DOHH2 (cell line): Measurements from ENCODE around the gene HEG1.

Experiments
- H3F3A ChIP-seq: fragments of 200-600 bp; sonication (generic), shearing (Covaris generic); 2 replicates; pipeline ENCODE4 v1.6.0; 2016; ENCODE audit warnings: antibody characterized with exemption, mild to moderate bottlenecking; ENCODE audit not compliant: control insufficient read depth, insufficient read depth
- H3K27ac ChIP-seq: fragments of 200-600 bp; sonication (generic); 2 replicates; pipeline ENCODE4 v1.5.1; 2014; ENCODE audit warnings: low read depth, mild to moderate bottlenecking, low read length, moderate library complexity
- H3K27me3 ChIP-seq: fragments of 200-600 bp; sonication (generic); 2 replicates; pipeline ENCODE4 v1.6.1; 2014; ENCODE audit warnings: mild to moderate bottlenecking, low read length, mixed read lengths; ENCODE audit not compliant: control insufficient read depth
- H3K36me3 ChIP-seq: fragments of 200-600 bp; sonication (generic); 2 replicates; pipeline ENCODE4 v1.6.1; 2014; ENCODE audit warnings: mild to moderate bottlenecking, low read length, moderate library complexity, mixed read lengths; ENCODE audit not compliant: control insufficient read depth
- H3K4me1 ChIP-seq: fragments of 200-600 bp; sonication (generic); 2 replicates; pipeline ENCODE4 v1.6.1; 2014; ENCODE audit warnings: mild to moderate bottlenecking, low read length, mixed read lengths; ENCODE audit not compliant: control insufficient read depth
- H3K4me2 ChIP-seq: fragments of 200-600 bp; sonication (generic); 2 replicates; pipeline ENCODE4 v1.6.0; 2014; ENCODE audit warnings: mild to moderate bottlenecking, low read length, moderate library complexity
- H3K4me3 ChIP-seq: fragments of 200-600 bp; sonication (generic); 2 replicates; pipeline ENCODE4 v1.5.1; 2014; ENCODE audit warnings: mild to moderate bottlenecking, low read length, mixed read lengths
- H3K79me2 ChIP-seq: fragments of 200-600 bp; sonication (generic); 2 replicates; pipeline ENCODE4 v1.6.1; 2014; ENCODE audit warnings: mild to moderate bottlenecking, low read length, mixed read lengths; ENCODE audit not compliant: control insufficient read depth
- H3K9me2 ChIP-seq: fragments of 200-600 bp; sonication (generic); replicated peaks from 2 replicates; pipeline ENCODE4 v1.6.1; 2014; ENCODE audit warnings: mild to moderate bottlenecking, low read length, mixed read lengths; ENCODE audit not compliant: control insufficient read depth
- H3K9me3 ChIP-seq: fragments of 200-600 bp; sonication (generic); 2 replicates; pipeline ENCODE4 v1.6.1; 2014; ENCODE audit warnings: antibody characterized with exemption, low read length, mixed read lengths; ENCODE audit not compliant: control insufficient read depth, insufficient read depth
- H4K20me1 ChIP-seq: fragments of 200-600 bp; sonication (generic); 2 replicates; pipeline ENCODE4 v1.6.0; 2014; ENCODE audit warnings: low read depth, mild to moderate bottlenecking, antibody characterized with exemption, low read length, moderate library complexity; ENCODE audit not compliant: control insufficient read depth, insufficient read depth
- EZH2phosphoT487 ChIP-seq: fragments of 200-600 bp; sonication (generic); IDR thresholded peaks from 2 replicates; pipeline ENCODE4 v1.6.1; 2017; ENCODE audit warnings: borderline replicate concordance, mild to moderate bottlenecking, antibody characterized with exemption, low read length, moderate library complexity, mixed read lengths
- TF ChIP-seq, protein P1 (sequence below): fragments of 200-600 bp; sonication (generic); IDR thresholded peaks from one replicate; pipeline ENCODE4 v1.5.1; 2014; ENCODE audit warnings: antibody characterized with exemption, mild to moderate bottlenecking, low read depth, low read length; ENCODE audit not compliant: poor library complexity, severe bottlenecking

The HEG1 gene

DNA sequence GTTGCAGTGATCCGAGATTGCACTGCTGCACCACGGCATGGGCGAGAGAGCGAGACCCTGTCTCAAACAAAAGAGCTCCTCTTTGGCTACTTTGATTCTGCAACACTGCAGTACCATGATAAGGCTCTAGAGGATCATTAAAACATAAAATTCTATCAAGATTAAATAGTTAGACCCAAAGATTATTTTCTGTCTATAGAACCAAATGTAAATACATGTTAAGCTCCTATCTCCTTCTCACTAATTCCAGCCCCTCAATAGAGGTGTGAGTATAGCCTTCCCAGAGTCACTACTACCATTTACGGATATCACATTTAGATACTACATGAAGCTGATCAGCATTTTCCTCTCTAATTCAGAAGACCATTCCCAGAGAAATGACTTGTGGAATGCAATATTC is 116.9 kb downstream of the HEG1 start:
- H3K27me3 ChIP-seq = no peaks in the 10 kb centered on the region; the same call in 1 of the 2 replicates
- H3F3A ChIP-seq = no peaks in the 10 kb centered on the region
- H3K4me1 ChIP-seq = no peaks in the 10 kb centered on the region
- no peaks in the 10 kb centered on the region for H3K36me3 ChIP-seq
- no peaks in the 10 kb centered on the region for H3K79me2 ChIP-seq
- no peak for TF ChIP-seq EZH2phosphoT487
- TF ChIP-seq, protein P1, sequence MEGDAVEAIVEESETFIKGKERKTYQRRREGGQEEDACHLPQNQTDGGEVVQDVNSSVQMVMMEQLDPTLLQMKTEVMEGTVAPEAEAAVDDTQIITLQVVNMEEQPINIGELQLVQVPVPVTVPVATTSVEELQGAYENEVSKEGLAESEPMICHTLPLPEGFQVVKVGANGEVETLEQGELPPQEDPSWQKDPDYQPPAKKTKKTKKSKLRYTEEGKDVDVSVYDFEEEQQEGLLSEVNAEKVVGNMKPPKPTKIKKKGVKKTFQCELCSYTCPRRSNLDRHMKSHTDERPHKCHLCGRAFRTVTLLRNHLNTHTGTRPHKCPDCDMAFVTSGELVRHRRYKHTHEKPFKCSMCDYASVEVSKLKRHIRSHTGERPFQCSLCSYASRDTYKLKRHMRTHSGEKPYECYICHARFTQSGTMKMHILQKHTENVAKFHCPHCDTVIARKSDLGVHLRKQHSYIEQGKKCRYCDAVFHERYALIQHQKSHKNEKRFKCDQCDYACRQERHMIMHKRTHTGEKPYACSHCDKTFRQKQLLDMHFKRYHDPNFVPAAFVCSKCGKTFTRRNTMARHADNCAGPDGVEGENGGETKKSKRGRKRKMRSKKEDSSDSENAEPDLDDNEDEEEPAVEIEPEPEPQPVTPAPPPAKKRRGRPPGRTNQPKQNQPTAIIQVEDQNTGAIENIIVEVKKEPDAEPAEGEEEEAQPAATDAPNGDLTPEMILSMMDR = no peak
- no peaks in the 10 kb centered on the region for H3K9me3 ChIP-seq
- H3K9me2 ChIP-seq = no peaks in the 10 kb centered on the region
- no peak overlapping the region for H3K27ac ChIP-seq
- no peaks in the 10 kb centered on the region for H4K20me1 ChIP-seq
- no peak overlapping the region for H3K4me2 ChIP-seq
- no peak overlapping the region for H3K4me3 ChIP-seq

DNA sequence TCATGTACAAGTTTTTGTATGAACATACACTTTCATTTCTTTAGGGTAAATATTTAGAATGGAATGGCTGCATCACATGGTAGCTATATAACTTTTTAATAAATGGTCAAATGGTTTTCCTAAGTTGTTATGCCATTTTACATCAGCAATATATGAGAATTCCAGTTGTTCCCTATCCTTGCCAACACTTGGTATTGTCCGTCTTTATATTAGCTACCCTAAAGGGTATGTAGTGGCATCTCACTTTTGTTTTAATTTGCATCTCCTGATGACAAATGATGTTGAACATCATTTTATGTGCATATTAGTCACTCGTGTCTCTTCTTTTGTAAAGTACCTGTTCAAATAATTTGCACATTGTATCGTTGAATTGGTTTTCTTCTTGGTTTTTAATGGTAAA is 118.7 kb downstream of the HEG1 start:
- Histone ChIP-seq H4K20me1 (no peaks in the 10 kb centered on the region), H3K9me2 (no peaks in the 10 kb centered on the region), H3K9me3 (no peaks in the 10 kb centered on the region), H3K4me2 (no peak overlapping the region), H3K4me1 (no peaks in the 10 kb centered on the region), H3K36me3 (no peaks in the 10 kb centered on the region), H3K4me3 (no peak overlapping the region), H3F3A (no peaks in the 10 kb centered on the region), H3K27me3 (no peaks in the 10 kb centered on the region; the same call in 1 of the 2 replicates), H3K79me2 (no peaks in the 10 kb centered on the region), H3K27ac (no peak overlapping the region)
- TF ChIP-seq, protein P1 = no peak

DNA sequence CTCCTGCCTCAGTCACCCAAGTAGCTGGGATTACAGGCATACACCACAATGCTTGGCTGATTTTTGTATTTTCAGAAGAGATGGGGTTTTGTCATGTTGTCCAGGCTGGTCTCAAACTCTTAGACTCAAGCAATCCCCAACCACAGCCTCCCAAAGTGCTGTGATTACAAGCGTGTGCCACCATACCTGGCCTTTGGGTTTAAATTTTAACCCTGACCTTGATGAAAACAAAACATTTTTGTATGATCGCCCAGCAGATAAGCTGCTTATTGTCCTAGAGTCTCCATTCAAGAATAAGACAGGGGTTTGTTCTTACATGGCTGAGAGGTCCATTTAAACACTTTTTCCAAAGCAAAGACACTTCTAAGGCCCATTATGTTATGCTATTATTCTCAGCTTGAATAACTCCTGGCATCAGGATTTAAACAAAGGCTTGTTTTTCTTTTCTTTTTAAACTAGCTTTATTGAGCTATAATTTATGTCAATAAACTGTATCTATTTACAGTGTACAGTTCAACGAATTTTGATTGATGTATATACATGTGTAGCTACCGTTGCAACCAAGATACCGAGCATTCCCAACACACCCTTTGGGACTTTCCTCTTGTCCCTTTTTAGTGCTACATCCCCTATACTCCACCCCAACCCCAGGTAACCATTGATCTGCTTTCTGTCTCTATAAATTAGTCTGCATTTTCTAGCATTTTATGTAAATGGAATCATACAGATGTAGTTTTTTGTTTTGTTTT is 119.8 kb downstream of the HEG1 start:
- Histone ChIP-seq H3F3A (no peaks in the 10 kb centered on the region), H3K79me2 (no peaks in the 10 kb centered on the region), H3K4me3 (no peak overlapping the region), H3K36me3 (no peaks in the 10 kb centered on the region), H3K9me2 (no peaks in the 10 kb centered on the region), H3K4me2 (no peak overlapping the region), H3K27me3 (no peaks in the 10 kb centered on the region; the same call in 1 of the 2 replicates), H3K4me1 (no peaks in the 10 kb centered on the region), H4K20me1 (no peaks in the 10 kb centered on the region), H3K27ac (no peak overlapping the region), H3K9me3 (no peaks in the 10 kb centered on the region)
- TF ChIP-seq, protein P1 = no peak
- no peak for TF ChIP-seq EZH2phosphoT487
